ENCODE results near the gene TRAIP. TPM values are rescaled to one million over a fixed set of nuclear protein-coding genes. Genes with fewer than 3 reads are reported as not detected.

TRAIP gene
- total RNA-seq, 1 donor from 2014 or later: 16.2 TPM

- Mint-ChIP-seq H3K9me3 (ENCODE audit: low read depth) (no peaks in the 10 kb centered on the region), H3K4me3 (ENCODE audit: low read depth) (no peak overlapping the region), H3K27ac (no peak overlapping the region), H3K4me1 (ENCODE audit: low read depth) (peaks cover 1% of the 10 kb centered on the region), H3K36me3 (ENCODE audit: insufficient read depth) (no peaks in the 10 kb centered on the region), H3K27me3 (peaks cover 73% of the 10 kb centered on the region)
- TF ChIP-seq CTCF (IDR thresholded peaks at IDR 0.05; ENCODE audit: unreplicated experiment): no peak
- peak; percentile 51 for DNase-seq (ENCODE audit: low spot score, unreplicated experiment)
These were observed 11.5 kb upstream of the TRAIP start for GRCh38 chr3:49867871-49868321.

DNA sequence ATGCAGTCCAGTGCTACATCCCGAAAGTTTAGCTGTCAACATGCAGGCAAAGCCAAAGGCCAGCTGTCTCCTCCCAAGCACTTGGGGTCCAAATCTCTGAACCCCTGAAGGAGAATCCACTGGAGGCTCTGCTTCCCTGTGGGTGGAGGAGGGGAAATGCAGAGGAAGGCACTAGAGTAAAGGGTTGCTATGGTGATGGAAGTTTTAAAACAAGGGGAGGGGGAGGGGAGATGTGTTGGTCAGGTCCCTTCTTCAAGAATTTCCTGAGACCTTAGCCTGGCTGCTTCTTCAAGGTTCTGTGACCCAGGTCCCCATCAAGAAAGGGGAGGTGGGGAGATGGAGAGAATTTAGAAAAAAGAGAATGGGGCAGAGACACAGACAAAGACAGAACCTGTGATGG lies 11.0 kb upstream of the TRAIP start:
- H3K27ac Mint-ChIP-seq: no peak overlapping the region
- no peak for TF ChIP-seq CTCF (IDR thresholded peaks at IDR 0.05; ENCODE audit: unreplicated experiment)
- no peak overlapping the region for H3K4me3 Mint-ChIP-seq (ENCODE audit: low read depth)
- no peaks in the 10 kb centered on the region for H3K36me3 Mint-ChIP-seq (ENCODE audit: insufficient read depth)
- H3K9me3 Mint-ChIP-seq (ENCODE audit: low read depth): no peaks in the 10 kb centered on the region
- DNase-seq (ENCODE audit: low spot score, unreplicated experiment): no peak
- H3K4me1 Mint-ChIP-seq (ENCODE audit: low read depth): no peaks in the 10 kb centered on the region
- H3K27me3 Mint-ChIP-seq: peaks cover 77% of the 10 kb centered on the region

DNA sequence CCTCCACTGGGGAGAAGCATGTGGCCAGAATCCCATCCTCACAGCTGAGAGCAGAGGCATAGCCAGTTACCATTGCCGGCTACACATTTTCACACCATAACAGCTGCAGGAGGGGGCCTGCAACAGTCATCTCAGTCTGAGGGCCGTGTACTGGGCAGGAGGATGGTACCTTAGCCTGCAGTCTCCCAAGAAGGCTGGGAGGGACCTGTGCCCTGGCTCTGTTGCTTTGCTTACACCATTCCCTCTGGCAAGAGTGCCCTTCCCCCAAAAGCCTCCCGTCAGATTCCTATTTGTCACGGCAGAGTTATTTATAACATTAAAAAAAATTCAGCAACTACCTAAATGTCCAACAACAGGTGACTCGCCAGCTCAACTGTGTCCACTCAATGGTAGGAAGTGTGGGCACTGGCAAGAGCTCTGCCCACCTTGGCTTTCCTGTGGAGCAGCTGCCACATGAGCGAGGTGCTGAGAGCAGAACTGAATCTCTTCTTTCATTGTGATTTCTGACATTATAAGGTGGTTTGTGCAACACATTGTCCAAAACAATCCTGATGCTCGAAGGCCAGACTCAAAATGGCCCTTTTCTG lies 8.9 kb upstream of the TRAIP start:
- Mint-ChIP-seq H3K4me3 (ENCODE audit: low read depth) (no peak overlapping the region), H3K4me1 (ENCODE audit: low read depth) (no peaks in the 10 kb centered on the region), H3K9me3 (ENCODE audit: low read depth) (no peaks in the 10 kb centered on the region), H3K27me3 (peaks cover 66% of the 10 kb centered on the region), H3K36me3 (ENCODE audit: insufficient read depth) (no peaks in the 10 kb centered on the region), H3K27ac (no peak overlapping the region)
- DNase-seq (ENCODE audit: low spot score, unreplicated experiment): no peak
- TF ChIP-seq CTCF (IDR thresholded peaks at IDR 0.05; ENCODE audit: unreplicated experiment): no peak

DNA sequence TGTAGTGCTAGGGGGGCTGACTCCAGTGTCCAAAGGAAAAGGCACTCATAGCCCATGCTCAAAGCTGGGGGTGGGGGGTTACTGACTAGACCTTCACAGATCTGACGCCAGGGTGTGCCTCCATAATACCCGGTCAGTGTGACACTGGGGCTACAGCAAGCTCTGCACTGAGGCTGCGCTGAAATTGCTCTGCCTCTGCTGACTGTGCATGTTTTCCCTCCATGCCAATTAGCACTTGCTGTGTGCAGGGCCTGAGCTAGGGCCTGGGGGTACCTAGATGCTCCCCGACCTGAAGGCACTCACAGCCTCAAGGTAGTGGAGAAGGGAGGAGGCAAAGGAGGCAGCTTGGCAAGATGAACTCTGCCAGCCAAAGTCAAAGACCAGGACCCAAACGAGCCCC lies 8.1 kb upstream of the TRAIP start:
- no peak for TF ChIP-seq CTCF (IDR thresholded peaks at IDR 0.05; ENCODE audit: unreplicated experiment)
- Mint-ChIP-seq H3K4me3 (ENCODE audit: low read depth) (no peak overlapping the region), H3K4me1 (ENCODE audit: low read depth) (no peaks in the 10 kb centered on the region), H3K27ac (no peak overlapping the region), H3K9me3 (ENCODE audit: low read depth) (no peaks in the 10 kb centered on the region), H3K27me3 (peaks cover 61% of the 10 kb centered on the region), H3K36me3 (ENCODE audit: insufficient read depth) (no peaks in the 10 kb centered on the region)
- no peak for DNase-seq (ENCODE audit: low spot score, unreplicated experiment)

GRCh38 chr3:49859576-49860305 lies 3.4 kb upstream of the TRAIP start:
- DNase-seq (ENCODE audit: low spot score, unreplicated experiment): no peak
- H3K4me1 Mint-ChIP-seq (ENCODE audit: low read depth): peaks cover 6% of the 10 kb centered on the region
- no peak for TF ChIP-seq CTCF (IDR thresholded peaks at IDR 0.05; ENCODE audit: unreplicated experiment)

More at GRCh38 chr3:49859576-49860305, 3.4 kb upstream of the TRAIP start:
- Mint-ChIP-seq H3K9me3 (ENCODE audit: low read depth) (no peaks in the 10 kb centered on the region), H3K27ac (no peak overlapping the region), H3K36me3 (ENCODE audit: insufficient read depth) (no peaks in the 10 kb centered on the region), H3K27me3 (peaks cover 30% of the 10 kb centered on the region), H3K4me3 (ENCODE audit: low read depth) (no peak overlapping the region)
